Measurements from ENCODE around the gene CLIC5. TPM values are rescaled to one million over a fixed set of nuclear protein-coding genes. Genes with fewer than 3 reads are reported as not detected.

CLIC5 gene
- total and polyA plus RNA-seq, 2 of the 8 experiments (the other 6 are each of a cell fraction or from before 2014, with no cell fraction given): 0.12 to 0.15 TPM

- H2BK12ac ChIP-seq (ENCODE audit: low read depth, low read length): no peak overlapping the region
- no peak overlapping the region for H2AK5ac ChIP-seq (ENCODE audit: low read depth, low read length)
- H3K9me3 ChIP-seq (ENCODE audit: insufficient read depth in 2 of 2, low read depth in 1 of 2, low read length in 1 of 2): no peaks in the 10 kb centered on the region
- H2BK120ac ChIP-seq (replicated peaks; ENCODE audit: low read depth, low read length): no peak overlapping the region
- H3K4me1 ChIP-seq (replicated peaks in 1 of 4; ENCODE audit: control insufficient read depth in 3 of 4, insufficient read depth in 4 of 4, low read length in 3 of 4): no peaks in the 10 kb centered on the region
- TF ChIP-seq HDAC2 (IDR thresholded peaks at IDR 0.05; ENCODE audit: borderline replicate concordance in 1 of 2, low read depth in 2 of 2, low read length in 2 of 2): no peak
- TF ChIP-seq, protein P1, sequence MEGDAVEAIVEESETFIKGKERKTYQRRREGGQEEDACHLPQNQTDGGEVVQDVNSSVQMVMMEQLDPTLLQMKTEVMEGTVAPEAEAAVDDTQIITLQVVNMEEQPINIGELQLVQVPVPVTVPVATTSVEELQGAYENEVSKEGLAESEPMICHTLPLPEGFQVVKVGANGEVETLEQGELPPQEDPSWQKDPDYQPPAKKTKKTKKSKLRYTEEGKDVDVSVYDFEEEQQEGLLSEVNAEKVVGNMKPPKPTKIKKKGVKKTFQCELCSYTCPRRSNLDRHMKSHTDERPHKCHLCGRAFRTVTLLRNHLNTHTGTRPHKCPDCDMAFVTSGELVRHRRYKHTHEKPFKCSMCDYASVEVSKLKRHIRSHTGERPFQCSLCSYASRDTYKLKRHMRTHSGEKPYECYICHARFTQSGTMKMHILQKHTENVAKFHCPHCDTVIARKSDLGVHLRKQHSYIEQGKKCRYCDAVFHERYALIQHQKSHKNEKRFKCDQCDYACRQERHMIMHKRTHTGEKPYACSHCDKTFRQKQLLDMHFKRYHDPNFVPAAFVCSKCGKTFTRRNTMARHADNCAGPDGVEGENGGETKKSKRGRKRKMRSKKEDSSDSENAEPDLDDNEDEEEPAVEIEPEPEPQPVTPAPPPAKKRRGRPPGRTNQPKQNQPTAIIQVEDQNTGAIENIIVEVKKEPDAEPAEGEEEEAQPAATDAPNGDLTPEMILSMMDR (IDR thresholded peaks at IDR 0.05; ENCODE audit: control extremely low read depth in 1 of 3, insufficient read depth in 1 of 3, low read depth in 1 of 3, low read length in 3 of 3): peak in 2 of 3 experiments; percentile 34 to 67; a peak in 3 of 4 replicates
- TF ChIP-seq SP4 (IDR thresholded peaks at IDR 0.05; ENCODE audit: low read length): no peak
- peak; percentile 18 to 47; a peak in 3 of 4 replicates for TF ChIP-seq RAD21 (IDR thresholded peaks at IDR 0.05 in 1 of 2, conservative IDR thresholded peaks at IDR 0.05 in 1 of 2; ENCODE audit: low read depth in 2 of 2, low read length in 2 of 2)
- TF ChIP-seq GTF2F1 (IDR thresholded peaks at IDR 0.05; ENCODE audit: borderline replicate concordance, low read depth, low read length): no peak
- H2AFZ ChIP-seq (ENCODE audit: low read length): no peak overlapping the region
- no peak overlapping the region for H4K91ac ChIP-seq (replicated peaks; ENCODE audit: insufficient read length, low read length)
- WGBS, 2 experiments (ENCODE audit: extremely low coverage in 1 of 2, insufficient coverage in 1 of 2, insufficient read length in 1 of 2, insufficient replicate concordance in 2 of 2, low coverage in 1 of 2, low lambda C conversion rate in 2 of 2, missing lambda C conversion rate in 1 of 2): 67% methylated on average over 1 of the region's 1 CpG; no CpG with 5 or more reads in 1 of the 2 experiments
- FAIRE-seq (peak; percentile 81), DNase-seq (ENCODE audit: low read depth in 1 of 2, low spot score in 2 of 2) (no peak)
- H3K27ac ChIP-seq (ENCODE audit: low read depth, low read length): no peak overlapping the region
- H3K18ac ChIP-seq (ENCODE audit: extremely low read depth, low read length): no peak overlapping the region
- H4K5ac ChIP-seq (ENCODE audit: insufficient read length, low read depth, low read length): no peak overlapping the region
- H2BK20ac ChIP-seq (ENCODE audit: low read length): no peak overlapping the region
- H4K20me1 ChIP-seq (replicated peaks in 1 of 2; ENCODE audit: control insufficient read depth in 1 of 2, insufficient read depth in 2 of 2, low read length in 2 of 2): no peaks in the 10 kb centered on the region
- no peak overlapping the region for H4K8ac ChIP-seq (ENCODE audit: extremely low read depth, insufficient read depth, low read length)
- no peak overlapping the region for H3K23ac ChIP-seq (ENCODE audit: insufficient read length)
- H3K4ac ChIP-seq (replicated peaks; ENCODE audit: insufficient read length, low read depth, low read length): no peak overlapping the region
- no peaks in the 10 kb centered on the region for H3K79me1 ChIP-seq (ENCODE audit: low read depth, low read length)
- no peak overlapping the region for H2BK5ac ChIP-seq (ENCODE audit: low read depth, low read length)
- CTCF ChIA-PET (ENCODE audit: partially characterized antibody): interaction anchor here (0.7 to 2.8 kb wide), 18 partner anchors 9 to 224 kb away, joined by 3 to 18 read pairs (median 4); no protein-coding TSS in a partner anchor
- H2BK15ac ChIP-seq (ENCODE audit: low read length): no peak overlapping the region
- no peak overlapping the region for H3K9ac ChIP-seq (replicated peaks in 1 of 4; ENCODE audit: extremely low read depth in 1 of 4, low read depth in 3 of 4, low read length in 3 of 4)
- H3K56ac ChIP-seq (replicated peaks; ENCODE audit: insufficient read length, low read depth, low read length): no peak overlapping the region
- POLR2A ChIA-PET (ENCODE audit: partially characterized antibody): interaction anchor here (1.1 kb wide), 1 partner anchor 16 kb away, joined by 4 read pairs; no protein-coding TSS in a partner anchor
- H3K23me2 ChIP-seq (ENCODE audit: low read depth, low read length): no peaks in the 10 kb centered on the region
- H3K36me3 ChIP-seq (ENCODE audit: control insufficient read depth in 2 of 4, insufficient read depth in 4 of 4, low read length in 3 of 4): no peaks in the 10 kb centered on the region
- H3K4me2 ChIP-seq (ENCODE audit: insufficient read depth in 1 of 2, low read depth in 2 of 2, low read length in 2 of 2): no peak overlapping the region
- no peak overlapping the region for H3K4me3 ChIP-seq (ENCODE audit: extremely low read depth in 1 of 4, insufficient read depth in 2 of 4, low read depth in 3 of 4, low read length in 4 of 4)
- no peak overlapping the region for H3K14ac ChIP-seq (ENCODE audit: insufficient read length)
- no peaks in the 10 kb centered on the region for H3K27me3 ChIP-seq (replicated peaks in 1 of 4; ENCODE audit: control insufficient read depth in 3 of 4, extremely low read depth in 1 of 4, insufficient read depth in 3 of 4, low read length in 3 of 4)
- no peaks in the 10 kb centered on the region for H3K79me2 ChIP-seq (ENCODE audit: control insufficient read depth in 1 of 2, insufficient read depth in 2 of 2, low read length in 2 of 2)
These were observed 24.5 kb downstream of the CLIC5 start for GRCh38 chr6:45991189-45991588.

Measured in H1 (cell line).